Astrocyte (in vitro differentiated cells and primary cell): ENCODE measurements around the gene XPC. TPM values are rescaled to one million over a fixed set of nuclear protein-coding genes. Genes with fewer than 3 reads are reported as not detected.

ENCODE experiments used
- DNase-seq: peaks from one replicate; pipeline ENCODE4 v3.0.0-alpha.2; 2010; ENCODE audit warnings: low read depth
- FAIRE-seq: peaks from 2 replicates; lab custom pipeline; 2011; peaks lifted over from hg19 to GRCh38; lab: Jason Lieb, UNC
- H2AFZ ChIP-seq: 2 replicates; pipeline ENCODE4 v1.6.0; 2012; ENCODE audit warnings: low read depth, low read length, inconsistent platforms
- H3K27ac ChIP-seq: 2 replicates; pipeline ENCODE4 v1.5.1; 2011; ENCODE audit warnings: low read depth, low read length, inconsistent platforms
- H3K27me3 ChIP-seq: 2 replicates; pipeline ENCODE4 v1.6.0; 2011; ENCODE audit warnings: low read length, inconsistent platforms; ENCODE audit not compliant: insufficient read depth
- H3K36me3 ChIP-seq: 2 replicates; pipeline ENCODE4 v1.5.1; 2011; ENCODE audit warnings: low read length, inconsistent platforms; ENCODE audit not compliant: insufficient read depth
- H3K4me1 ChIP-seq: 2 replicates; pipeline ENCODE4 v1.5.1; 2011; ENCODE audit warnings: low read length, inconsistent platforms; ENCODE audit not compliant: insufficient read depth
- H3K4me2 ChIP-seq: 2 replicates; pipeline ENCODE4 v1.6.0; 2012; ENCODE audit warnings: low read length, inconsistent platforms
- H3K4me3 ChIP-seq: 2 replicates; pipeline ENCODE4 v1.5.1; 2011; ENCODE audit warnings: low read depth, mild to moderate bottlenecking, low read length, inconsistent platforms; ENCODE audit not compliant: insufficient read depth
- H3K79me2 ChIP-seq: 2 replicates; pipeline ENCODE4 v1.6.0; 2012; ENCODE audit warnings: mild to moderate bottlenecking, low read length, inconsistent platforms; ENCODE audit not compliant: insufficient read depth
- H3K9ac ChIP-seq: 2 replicates; pipeline ENCODE4 v1.6.0; 2012; ENCODE audit warnings: mild to moderate bottlenecking, low read length, inconsistent platforms
- H3K9me3 ChIP-seq: 2 replicates; pipeline ENCODE4 v1.5.1; 2012; ENCODE audit warnings: low read depth, mild to moderate bottlenecking, low read length, inconsistent platforms; ENCODE audit not compliant: insufficient read depth
- H4K20me1 ChIP-seq: 2 replicates; pipeline ENCODE4 v1.6.0; 2012; ENCODE audit warnings: low read length, inconsistent platforms; ENCODE audit not compliant: insufficient read depth
- H3K27ac Mint-ChIP-seq: one replicate; pipeline ENCODE4 v1.8.0; 2021; ENCODE audit warnings: mild to moderate bottlenecking, mixed read lengths; ENCODE audit not compliant: unreplicated experiment
- H3K27me3 Mint-ChIP-seq: one replicate; pipeline ENCODE4 v1.8.0; 2021; ENCODE audit warnings: low read depth, mixed read lengths; ENCODE audit not compliant: unreplicated experiment
- H3K36me3 Mint-ChIP-seq: one replicate; pipeline ENCODE4 v1.8.0; 2021; ENCODE audit warnings: low read depth, mixed read lengths; ENCODE audit not compliant: unreplicated experiment
- H3K4me1 Mint-ChIP-seq: one replicate; pipeline ENCODE4 v1.8.0; 2021; ENCODE audit warnings: low read depth, mixed read lengths; ENCODE audit not compliant: unreplicated experiment
- H3K4me3 Mint-ChIP-seq: one replicate; pipeline ENCODE4 v1.8.0; 2021; ENCODE audit warnings: mild to moderate bottlenecking, moderate library complexity, mixed read lengths; ENCODE audit not compliant: unreplicated experiment
- H3K9me3 Mint-ChIP-seq: one replicate; pipeline ENCODE4 v1.8.0; 2021; ENCODE audit warnings: mild to moderate bottlenecking, mixed read lengths; ENCODE audit not compliant: unreplicated experiment
- EZH2 ChIP-seq: IDR thresholded peaks from 2 replicates; pipeline ENCODE4 v1.6.1; 2012; ENCODE audit warnings: mild to moderate bottlenecking, low read length, inconsistent platforms; ENCODE audit not compliant: insufficient read depth
- total RNA-seq: library from RNA; stranded (reverse); gene quantifications from 2 replicates; pipeline ENCODE4 v1.2.1, GENCODE V29; 2021
- TF ChIP-seq, protein P1 (sequence below): IDR thresholded peaks from 2 replicates; pipeline ENCODE4 v1.5.1; 2011; ENCODE audit warnings: low read depth, mild to moderate bottlenecking, inconsistent platforms, low read length, moderate library complexity; ENCODE audit not compliant: insufficient read depth

Gene XPC
- total RNA-seq, 1 donor from 2014 or later, result 33.6 TPM

GRCh38 chr3:14130707-14131106 lies 47.7 kb downstream of the XPC start:
- H3K9me3 ChIP-seq, result no peaks in the 10 kb centered on the region
- Mint-ChIP-seq H3K27ac (no peak overlapping the region), H3K4me3 (no peak overlapping the region), H3K9me3 (no peaks in the 10 kb centered on the region), H3K4me1 (peaks cover 15% of the 10 kb centered on the region), H3K36me3 (peaks cover 44% of the 10 kb centered on the region), H3K27me3 (no peaks in the 10 kb centered on the region)
- H3K27ac ChIP-seq, result no peak overlapping the region
- no peak overlapping the region for H3K9ac ChIP-seq
- H3K79me2 ChIP-seq, result peaks cover 42% of the 10 kb centered on the region
- no peak for FAIRE-seq
- no peak overlapping the region for H3K4me2 ChIP-seq
- H3K4me3 ChIP-seq, result no peak overlapping the region
- no peak for DNase-seq
- H4K20me1 ChIP-seq, result peaks cover 61% of the 10 kb centered on the region
- no peak for TF ChIP-seq EZH2
- TF ChIP-seq, protein P1, sequence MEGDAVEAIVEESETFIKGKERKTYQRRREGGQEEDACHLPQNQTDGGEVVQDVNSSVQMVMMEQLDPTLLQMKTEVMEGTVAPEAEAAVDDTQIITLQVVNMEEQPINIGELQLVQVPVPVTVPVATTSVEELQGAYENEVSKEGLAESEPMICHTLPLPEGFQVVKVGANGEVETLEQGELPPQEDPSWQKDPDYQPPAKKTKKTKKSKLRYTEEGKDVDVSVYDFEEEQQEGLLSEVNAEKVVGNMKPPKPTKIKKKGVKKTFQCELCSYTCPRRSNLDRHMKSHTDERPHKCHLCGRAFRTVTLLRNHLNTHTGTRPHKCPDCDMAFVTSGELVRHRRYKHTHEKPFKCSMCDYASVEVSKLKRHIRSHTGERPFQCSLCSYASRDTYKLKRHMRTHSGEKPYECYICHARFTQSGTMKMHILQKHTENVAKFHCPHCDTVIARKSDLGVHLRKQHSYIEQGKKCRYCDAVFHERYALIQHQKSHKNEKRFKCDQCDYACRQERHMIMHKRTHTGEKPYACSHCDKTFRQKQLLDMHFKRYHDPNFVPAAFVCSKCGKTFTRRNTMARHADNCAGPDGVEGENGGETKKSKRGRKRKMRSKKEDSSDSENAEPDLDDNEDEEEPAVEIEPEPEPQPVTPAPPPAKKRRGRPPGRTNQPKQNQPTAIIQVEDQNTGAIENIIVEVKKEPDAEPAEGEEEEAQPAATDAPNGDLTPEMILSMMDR, result no peak
- H3K4me1 ChIP-seq, result peaks cover 12% of the 10 kb centered on the region
- H3K27me3 ChIP-seq, result no peaks in the 10 kb centered on the region
- H2AFZ ChIP-seq, result no peak overlapping the region
- H3K36me3 ChIP-seq, result peaks cover 53% of the 10 kb centered on the region

- no peak overlapping the region for H2AFZ ChIP-seq
- no peaks in the 10 kb centered on the region for H3K27me3 ChIP-seq
- DNase-seq (no peak), FAIRE-seq (no peak)
- peaks cover 15% of the 10 kb centered on the region for H3K4me1 Mint-ChIP-seq
- peaks cover 48% of the 10 kb centered on the region for H3K36me3 ChIP-seq
- no peaks in the 10 kb centered on the region for H3K9me3 ChIP-seq
- H3K27me3 Mint-ChIP-seq, result no peaks in the 10 kb centered on the region
- H3K9me3 Mint-ChIP-seq, result no peaks in the 10 kb centered on the region
- no peak overlapping the region for H3K27ac Mint-ChIP-seq
- peaks cover 44% of the 10 kb centered on the region for H3K36me3 Mint-ChIP-seq
- H3K4me2 ChIP-seq, result no peak overlapping the region
- peaks cover 47% of the 10 kb centered on the region for H3K79me2 ChIP-seq
- no peak overlapping the region for H3K9ac ChIP-seq
- H3K4me1 ChIP-seq, result peaks cover 13% of the 10 kb centered on the region
- no peak overlapping the region for H3K27ac ChIP-seq
- H4K20me1 ChIP-seq, result peaks cover 61% of the 10 kb centered on the region
- no peak overlapping the region for H3K4me3 Mint-ChIP-seq
- H3K4me3 ChIP-seq, result no peak overlapping the region
- TF ChIP-seq, protein P1, result no peak
- TF ChIP-seq EZH2, result no peak
These were observed 48.2 kb downstream of the XPC start for GRCh38 chr3:14130230-14130629.

DNA sequence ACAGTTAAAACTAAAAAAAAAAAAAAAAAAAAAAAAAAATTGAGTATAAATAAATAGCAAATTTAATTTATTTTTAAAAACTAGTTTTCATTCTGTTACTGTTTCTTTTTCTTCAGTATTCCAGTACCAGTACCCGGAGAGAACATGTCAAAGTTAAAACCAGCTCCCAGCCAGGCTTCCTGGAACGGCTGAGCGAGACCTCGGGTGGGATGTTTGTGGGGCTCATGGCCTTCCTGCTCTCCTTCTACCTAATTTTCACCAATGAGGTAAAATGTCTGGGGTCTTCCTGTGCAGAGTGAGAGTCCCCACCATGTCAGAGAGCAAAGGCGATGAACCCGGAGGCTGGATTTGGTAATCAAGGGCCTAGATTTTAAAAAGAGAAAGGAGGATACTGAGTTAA lies 49.1 kb downstream of the XPC start:
- no peaks in the 10 kb centered on the region for H3K9me3 Mint-ChIP-seq
- H3K4me1 Mint-ChIP-seq, result peaks cover 15% of the 10 kb centered on the region
- no peak overlapping the region for H3K4me2 ChIP-seq
- TF ChIP-seq, protein P1, result no peak
- TF ChIP-seq EZH2, result no peak
- no peak overlapping the region for H3K27ac Mint-ChIP-seq
- peaks cover 44% of the 10 kb centered on the region for H3K36me3 Mint-ChIP-seq
- peaks cover 59% of the 10 kb centered on the region for H4K20me1 ChIP-seq
- peaks cover 13% of the 10 kb centered on the region for H3K4me1 ChIP-seq
- H3K27ac ChIP-seq, result no peak overlapping the region
- H3K79me2 ChIP-seq, result peaks cover 52% of the 10 kb centered on the region
- H3K4me3 Mint-ChIP-seq, result no peak overlapping the region
- no peaks in the 10 kb centered on the region for H3K27me3 ChIP-seq
- no peaks in the 10 kb centered on the region for H3K9me3 ChIP-seq
- DNase-seq, result no peak
- H2AFZ ChIP-seq, result no peak overlapping the region
- H3K27me3 Mint-ChIP-seq, result no peaks in the 10 kb centered on the region
- no peak overlapping the region for H3K9ac ChIP-seq
- peaks cover 40% of the 10 kb centered on the region for H3K36me3 ChIP-seq
- no peak for FAIRE-seq
- no peak overlapping the region for H3K4me3 ChIP-seq
